ENCODE data around the gene TTLL7. TPM values are rescaled to one million over a fixed set of nuclear protein-coding genes. Genes with fewer than 3 reads are reported as not detected.

The TTLL7 gene
- total RNA-seq, 1 donor from 2014 or later, result 7.8 TPM

DNA sequence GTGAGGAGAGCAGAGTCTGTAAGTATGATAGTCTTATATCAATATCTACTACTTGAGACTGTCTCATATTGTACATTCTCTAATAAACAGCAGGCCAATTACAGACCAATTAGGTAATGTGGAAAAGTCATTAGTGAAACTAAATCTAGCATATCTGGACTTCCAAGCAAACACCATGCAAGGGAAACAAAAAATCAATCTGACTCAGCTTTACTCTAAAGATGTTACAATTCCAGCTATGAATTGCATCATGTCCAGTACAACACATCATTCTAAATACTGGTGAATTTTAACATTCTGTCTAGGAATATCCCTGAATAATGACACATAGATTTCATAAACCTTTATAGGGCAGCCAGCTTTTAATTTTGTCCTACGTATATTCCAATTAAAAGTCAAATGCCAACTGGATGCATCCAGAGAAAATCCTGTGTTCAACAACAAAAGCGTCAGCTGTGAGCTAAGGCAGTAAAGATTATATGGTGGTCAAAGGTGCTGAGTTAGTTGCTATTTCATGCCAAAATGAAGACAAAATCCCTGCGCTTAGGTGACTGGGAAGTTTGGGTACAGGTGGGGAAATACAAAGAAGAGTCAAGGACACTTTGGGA lies 159.3 kb downstream of the TTLL7 start:
- H3K27ac ChIP-seq (replicated peaks), result no peak overlapping the region
- TF ChIP-seq, protein P1, sequence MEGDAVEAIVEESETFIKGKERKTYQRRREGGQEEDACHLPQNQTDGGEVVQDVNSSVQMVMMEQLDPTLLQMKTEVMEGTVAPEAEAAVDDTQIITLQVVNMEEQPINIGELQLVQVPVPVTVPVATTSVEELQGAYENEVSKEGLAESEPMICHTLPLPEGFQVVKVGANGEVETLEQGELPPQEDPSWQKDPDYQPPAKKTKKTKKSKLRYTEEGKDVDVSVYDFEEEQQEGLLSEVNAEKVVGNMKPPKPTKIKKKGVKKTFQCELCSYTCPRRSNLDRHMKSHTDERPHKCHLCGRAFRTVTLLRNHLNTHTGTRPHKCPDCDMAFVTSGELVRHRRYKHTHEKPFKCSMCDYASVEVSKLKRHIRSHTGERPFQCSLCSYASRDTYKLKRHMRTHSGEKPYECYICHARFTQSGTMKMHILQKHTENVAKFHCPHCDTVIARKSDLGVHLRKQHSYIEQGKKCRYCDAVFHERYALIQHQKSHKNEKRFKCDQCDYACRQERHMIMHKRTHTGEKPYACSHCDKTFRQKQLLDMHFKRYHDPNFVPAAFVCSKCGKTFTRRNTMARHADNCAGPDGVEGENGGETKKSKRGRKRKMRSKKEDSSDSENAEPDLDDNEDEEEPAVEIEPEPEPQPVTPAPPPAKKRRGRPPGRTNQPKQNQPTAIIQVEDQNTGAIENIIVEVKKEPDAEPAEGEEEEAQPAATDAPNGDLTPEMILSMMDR (IDR thresholded peaks at IDR 0.05; ENCODE audit: borderline replicate concordance), result no peak
- H3K4me3 ChIP-seq, result no peak overlapping the region
- intact Hi-C loops (cut with micrococcal nuclease), result no loop called here
- no peaks in the 10 kb centered on the region for H3K9me3 ChIP-seq (replicated peaks)
- H3K4me1 ChIP-seq, result no peaks in the 10 kb centered on the region
- H3K36me3 ChIP-seq, result no peaks in the 10 kb centered on the region
- no peaks in the 10 kb centered on the region for H3K27me3 ChIP-seq (ENCODE audit: low read depth)
- no peak for DNase-seq

DNA sequence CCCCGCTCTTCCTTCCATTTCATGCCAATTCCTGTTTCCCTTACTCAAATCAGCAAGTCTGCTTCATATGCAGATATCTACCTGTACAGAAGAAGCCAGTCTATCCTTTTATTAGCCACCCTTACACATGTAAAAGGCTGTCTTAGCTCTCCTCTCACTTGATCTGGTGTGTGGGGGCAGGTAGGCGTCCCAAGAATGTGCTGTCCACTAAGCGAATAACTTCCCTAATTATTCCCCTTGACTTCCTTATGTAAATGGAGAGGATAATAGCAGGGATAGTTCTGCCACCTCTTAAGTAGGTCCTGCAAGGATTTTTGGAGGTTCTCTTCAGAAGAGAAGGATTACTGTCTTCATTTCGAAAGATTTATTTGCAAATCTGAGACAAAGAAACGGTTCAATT lies 160.4 kb downstream of the TTLL7 start:
- DNase-seq, result no peak
- H3K36me3 ChIP-seq, result no peaks in the 10 kb centered on the region
- H3K4me3 ChIP-seq, result no peak overlapping the region
- intact Hi-C loops (cut with micrococcal nuclease), result no loop called here
- TF ChIP-seq, protein P1 (IDR thresholded peaks at IDR 0.05; ENCODE audit: borderline replicate concordance), result no peak
- H3K9me3 ChIP-seq (replicated peaks), result no peaks in the 10 kb centered on the region
- no peaks in the 10 kb centered on the region for H3K27me3 ChIP-seq (ENCODE audit: low read depth)
- H3K4me1 ChIP-seq, result no peaks in the 10 kb centered on the region
- H3K27ac ChIP-seq (replicated peaks), result no peak overlapping the region

DNA sequence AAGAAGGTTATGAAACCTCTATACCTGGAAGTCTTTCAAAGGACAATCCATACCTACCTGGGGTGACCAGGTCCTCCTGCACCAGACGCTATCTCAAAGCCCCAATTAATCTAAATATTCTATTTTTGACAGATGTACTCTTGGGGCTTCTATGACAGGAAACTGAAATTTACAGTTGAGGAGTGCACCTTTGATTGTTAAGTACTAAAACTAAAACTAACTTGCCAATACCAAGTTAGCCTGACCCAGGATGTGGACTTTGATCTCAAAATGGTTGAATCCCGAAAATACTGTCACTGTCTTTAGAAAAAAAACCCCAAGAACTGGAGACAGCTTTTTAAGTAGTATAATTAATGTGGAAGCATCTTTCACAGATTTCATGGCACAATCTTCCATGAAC lies 162.4 kb downstream of the TTLL7 start:
- Histone ChIP-seq H3K36me3 (no peaks in the 10 kb centered on the region), H3K27ac (replicated peaks) (no peak overlapping the region), H3K4me1 (no peaks in the 10 kb centered on the region), H3K4me3 (no peak overlapping the region), H3K9me3 (replicated peaks) (no peaks in the 10 kb centered on the region), H3K27me3 (ENCODE audit: low read depth) (no peaks in the 10 kb centered on the region)
- no peak for DNase-seq
- TF ChIP-seq, protein P1 (IDR thresholded peaks at IDR 0.05; ENCODE audit: borderline replicate concordance), result no peak
- intact Hi-C loops (cut with micrococcal nuclease), result no loop called here

DNA sequence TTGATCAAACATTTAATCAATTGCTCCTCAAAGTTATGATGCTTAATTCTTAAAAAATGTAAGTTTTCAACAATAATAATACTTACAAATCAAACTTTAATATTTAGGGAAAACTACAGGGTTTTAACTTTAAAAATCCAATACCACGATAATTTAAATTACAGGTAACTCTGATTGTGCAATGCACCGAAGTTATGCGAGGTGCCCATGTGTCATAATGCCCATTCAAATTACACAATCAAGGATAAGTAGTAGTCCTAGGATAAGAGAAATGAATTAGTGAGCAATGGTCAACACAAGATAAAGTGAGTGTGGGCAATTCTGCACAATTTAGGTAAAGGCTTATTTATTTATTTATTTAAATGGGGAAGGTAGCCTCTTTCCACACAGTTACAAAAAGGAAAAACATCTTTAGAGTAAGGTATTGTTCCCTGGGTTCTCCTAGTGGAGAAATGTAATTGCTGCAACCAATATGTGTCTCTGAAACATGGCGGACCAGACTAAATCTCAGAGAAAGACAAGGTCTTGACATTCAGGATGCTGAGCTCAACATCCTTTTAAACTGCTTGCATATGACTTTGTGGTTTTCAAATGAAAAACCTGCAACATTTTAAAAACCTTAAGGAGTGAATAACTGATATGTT lies 164.2 kb downstream of the TTLL7 start:
- DNase-seq, result no peak
- Histone ChIP-seq H3K4me1 (no peaks in the 10 kb centered on the region), H3K4me3 (no peak overlapping the region), H3K36me3 (no peaks in the 10 kb centered on the region), H3K9me3 (replicated peaks) (no peaks in the 10 kb centered on the region), H3K27me3 (ENCODE audit: low read depth) (no peaks in the 10 kb centered on the region), H3K27ac (replicated peaks) (no peak overlapping the region)
- TF ChIP-seq, protein P1 (IDR thresholded peaks at IDR 0.05; ENCODE audit: borderline replicate concordance), result no peak
- intact Hi-C loops (cut with micrococcal nuclease), result no loop called here

DNA sequence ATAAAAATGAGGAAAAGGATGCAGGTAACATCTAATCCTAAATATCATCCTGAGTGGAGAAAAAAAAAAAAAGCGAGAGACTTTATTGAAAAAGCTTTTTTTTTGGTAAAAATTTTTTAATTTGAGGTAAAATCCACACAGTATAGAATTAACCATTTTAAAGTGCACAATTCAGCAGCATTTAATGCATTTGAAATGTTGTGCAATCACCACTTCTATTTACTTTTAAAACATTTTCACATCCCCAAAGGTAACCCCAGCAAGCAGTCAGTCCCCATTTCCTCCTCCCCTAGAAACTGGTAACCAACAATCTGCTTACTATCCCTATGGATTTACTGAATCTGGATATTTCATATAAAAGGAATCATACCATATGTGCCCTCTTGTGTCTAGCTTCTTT lies 166.7 kb downstream of the TTLL7 start:
- Histone ChIP-seq H3K4me1 (no peaks in the 10 kb centered on the region), H3K9me3 (replicated peaks) (no peaks in the 10 kb centered on the region), H3K4me3 (no peak overlapping the region), H3K36me3 (no peaks in the 10 kb centered on the region), H3K27ac (replicated peaks) (no peak overlapping the region), H3K27me3 (ENCODE audit: low read depth) (no peaks in the 10 kb centered on the region)
- DNase-seq, result no peak
- intact Hi-C loops (cut with micrococcal nuclease), result no loop called here
- TF ChIP-seq, protein P1 (IDR thresholded peaks at IDR 0.05; ENCODE audit: borderline replicate concordance), result no peak

All from left ventricle myocardium inferior (tissue), 1 donor.